PC-3 (cell line): ENCODE measurements around the gene OR5D18.

Experiments used
- EZH2 ChIP-seq: fragments of 300-600 bp; sonication (generic); IDR thresholded peaks from one replicate; pipeline ENCODE4 v1.6.1; 2017; ENCODE audit warnings: antibody characterized with exemption, mild to moderate bottlenecking, low read length; ENCODE audit not compliant: unreplicated experiment
- TF ChIP-seq, protein P1 (sequence below): fragments of 300-600 bp; sonication (generic); conservative IDR thresholded peaks from 2 replicates; pipeline ENCODE4 v1.5.1; 2017; ENCODE audit warnings: antibody characterized with exemption, low read depth, mild to moderate bottlenecking, low read length

GRCh38 chr11:55795256-55795655, 24.2 kb upstream of the OR5D18 start, which contains the start of gene OR5D14:
- TF ChIP-seq, protein P1, sequence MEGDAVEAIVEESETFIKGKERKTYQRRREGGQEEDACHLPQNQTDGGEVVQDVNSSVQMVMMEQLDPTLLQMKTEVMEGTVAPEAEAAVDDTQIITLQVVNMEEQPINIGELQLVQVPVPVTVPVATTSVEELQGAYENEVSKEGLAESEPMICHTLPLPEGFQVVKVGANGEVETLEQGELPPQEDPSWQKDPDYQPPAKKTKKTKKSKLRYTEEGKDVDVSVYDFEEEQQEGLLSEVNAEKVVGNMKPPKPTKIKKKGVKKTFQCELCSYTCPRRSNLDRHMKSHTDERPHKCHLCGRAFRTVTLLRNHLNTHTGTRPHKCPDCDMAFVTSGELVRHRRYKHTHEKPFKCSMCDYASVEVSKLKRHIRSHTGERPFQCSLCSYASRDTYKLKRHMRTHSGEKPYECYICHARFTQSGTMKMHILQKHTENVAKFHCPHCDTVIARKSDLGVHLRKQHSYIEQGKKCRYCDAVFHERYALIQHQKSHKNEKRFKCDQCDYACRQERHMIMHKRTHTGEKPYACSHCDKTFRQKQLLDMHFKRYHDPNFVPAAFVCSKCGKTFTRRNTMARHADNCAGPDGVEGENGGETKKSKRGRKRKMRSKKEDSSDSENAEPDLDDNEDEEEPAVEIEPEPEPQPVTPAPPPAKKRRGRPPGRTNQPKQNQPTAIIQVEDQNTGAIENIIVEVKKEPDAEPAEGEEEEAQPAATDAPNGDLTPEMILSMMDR: no peak
- TF ChIP-seq EZH2: no peak
